Measurements from ENCODE around the gene EFCAB12.

Gene EFCAB12

DNA sequence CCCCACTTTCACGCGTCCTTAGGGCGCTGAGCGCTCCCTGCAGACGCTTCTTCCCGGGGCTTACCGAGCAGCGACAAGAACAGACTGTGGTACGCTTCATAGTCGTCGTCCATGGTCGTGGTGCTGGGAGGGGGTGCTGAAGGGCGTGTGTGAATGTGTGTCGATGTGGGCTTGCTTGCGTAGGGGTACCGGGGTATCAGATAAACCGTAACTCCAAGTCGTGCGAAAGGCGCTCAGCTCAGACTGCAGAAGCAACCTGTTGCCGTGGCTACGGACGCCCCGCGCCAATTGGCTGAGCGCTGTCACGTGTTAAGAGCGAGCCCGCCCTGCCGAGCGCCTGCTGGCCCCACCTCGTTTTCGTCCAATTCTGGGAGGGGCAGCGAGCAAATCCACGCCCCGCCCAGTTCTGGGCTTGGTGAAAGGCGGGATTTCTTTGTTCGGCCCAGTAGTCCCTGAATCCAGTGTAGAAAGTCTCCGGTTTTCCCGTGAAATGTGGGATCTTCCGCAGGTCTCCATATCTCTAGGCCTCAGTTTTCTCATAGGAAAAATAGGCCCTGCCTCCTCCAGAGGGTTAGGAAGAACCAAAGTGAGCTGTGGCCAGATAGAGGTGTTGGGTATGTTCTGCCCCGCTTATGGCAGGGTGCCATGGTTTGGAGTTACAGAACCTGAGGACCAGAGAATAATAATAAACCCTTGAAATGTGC lies at the start of gene EFCAB12:
Gene EFCAB12, minus strand, starts transcription at position 261 of the 704 bp plus-strand sequence. Its CDS starts 148 bp downstream, at position 113.
- Histone ChIP-seq H3K9ac (ENCODE audit: low read length) (peak within 1 kb of the TSS; percentile 7), H3K36me3 (ENCODE audit: insufficient read depth, low read length) (peaks cover 22% of the 10 kb centered on the region), H3K27ac (ENCODE audit: low read depth, low read length) (peak within 1 kb of the TSS; percentile 61), H3K4me3 (ENCODE audit: low read depth in 1 of 2, low read length in 2 of 2) (peak within 1 kb of the TSS; percentile 67 to 71), H3K4me1 (ENCODE audit: insufficient read depth, low read length) (peaks cover 12% of the 10 kb centered on the region), H3K9me3 (ENCODE audit: low read length) (no peaks in the 10 kb centered on the region), H3K27me3 (ENCODE audit: control insufficient read depth in 1 of 2, insufficient read depth in 2 of 2, low read length in 2 of 2) (no peaks in the 10 kb centered on the region)

DNA sequence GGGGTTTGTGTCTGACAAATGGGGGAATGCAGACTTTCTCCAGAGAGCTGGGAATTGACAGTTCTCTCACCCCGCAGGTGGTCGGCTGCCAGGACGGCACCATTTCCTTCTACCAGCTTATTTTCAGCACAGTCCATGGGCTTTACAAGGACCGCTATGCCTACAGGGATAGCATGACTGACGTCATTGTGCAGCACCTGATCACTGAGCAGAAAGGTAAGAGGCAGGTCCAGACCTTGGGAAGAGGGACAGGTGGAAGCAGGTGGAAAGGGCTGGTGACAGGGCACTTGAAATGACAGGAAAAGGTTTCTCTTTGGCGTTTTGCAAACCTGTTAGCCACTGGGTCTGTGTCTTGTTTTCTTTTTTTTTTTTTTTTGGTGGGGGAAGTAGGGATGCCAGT lies 48.1 kb upstream of the EFCAB12 start:
- H3K9me3 ChIP-seq (ENCODE audit: low read length): no peaks in the 10 kb centered on the region
- peaks cover 50% of the 10 kb centered on the region for H3K36me3 ChIP-seq (ENCODE audit: insufficient read depth, low read length)
- no peak overlapping the region for H3K27ac ChIP-seq (ENCODE audit: low read depth, low read length)
- no peak overlapping the region for H3K4me3 ChIP-seq (ENCODE audit: low read depth in 1 of 2, low read length in 2 of 2)
- H3K27me3 ChIP-seq (ENCODE audit: control insufficient read depth in 1 of 2, insufficient read depth in 2 of 2, low read length in 2 of 2): no peaks in the 10 kb centered on the region
- no peaks in the 10 kb centered on the region for H3K4me1 ChIP-seq (ENCODE audit: insufficient read depth, low read length)
- no peak overlapping the region for H3K9ac ChIP-seq (ENCODE audit: low read length)

DNA sequence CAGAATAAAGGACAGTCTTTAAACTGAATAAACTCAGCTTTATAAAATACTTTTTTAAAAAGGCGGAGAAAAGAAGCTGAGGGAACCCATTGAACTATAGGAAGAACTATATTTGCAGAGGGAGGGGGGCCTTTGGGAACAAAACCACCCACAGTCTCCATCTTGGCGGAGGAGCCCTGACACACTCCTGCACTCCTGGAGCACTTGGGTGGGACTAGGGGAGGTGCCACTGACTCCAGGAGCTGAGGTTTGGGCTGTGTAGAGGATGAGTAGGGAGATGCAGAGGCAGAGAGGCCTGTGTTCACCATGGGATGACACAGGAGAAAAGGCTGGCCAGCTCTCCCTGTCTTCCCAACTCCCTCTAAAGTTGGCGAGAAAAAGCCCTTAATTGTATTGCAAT lies 47.4 kb upstream of the EFCAB12 start:
- H3K9me3 ChIP-seq (ENCODE audit: low read length): no peaks in the 10 kb centered on the region
- no peaks in the 10 kb centered on the region for H3K4me1 ChIP-seq (ENCODE audit: insufficient read depth, low read length)
- no peak overlapping the region for H3K4me3 ChIP-seq (ENCODE audit: low read depth in 1 of 2, low read length in 2 of 2)
- peaks cover 51% of the 10 kb centered on the region for H3K36me3 ChIP-seq (ENCODE audit: insufficient read depth, low read length)
- no peaks in the 10 kb centered on the region for H3K27me3 ChIP-seq (ENCODE audit: control insufficient read depth in 1 of 2, insufficient read depth in 2 of 2, low read length in 2 of 2)
- H3K27ac ChIP-seq (ENCODE audit: low read depth, low read length): no peak overlapping the region
- H3K9ac ChIP-seq (ENCODE audit: low read length): no peak overlapping the region

DNA sequence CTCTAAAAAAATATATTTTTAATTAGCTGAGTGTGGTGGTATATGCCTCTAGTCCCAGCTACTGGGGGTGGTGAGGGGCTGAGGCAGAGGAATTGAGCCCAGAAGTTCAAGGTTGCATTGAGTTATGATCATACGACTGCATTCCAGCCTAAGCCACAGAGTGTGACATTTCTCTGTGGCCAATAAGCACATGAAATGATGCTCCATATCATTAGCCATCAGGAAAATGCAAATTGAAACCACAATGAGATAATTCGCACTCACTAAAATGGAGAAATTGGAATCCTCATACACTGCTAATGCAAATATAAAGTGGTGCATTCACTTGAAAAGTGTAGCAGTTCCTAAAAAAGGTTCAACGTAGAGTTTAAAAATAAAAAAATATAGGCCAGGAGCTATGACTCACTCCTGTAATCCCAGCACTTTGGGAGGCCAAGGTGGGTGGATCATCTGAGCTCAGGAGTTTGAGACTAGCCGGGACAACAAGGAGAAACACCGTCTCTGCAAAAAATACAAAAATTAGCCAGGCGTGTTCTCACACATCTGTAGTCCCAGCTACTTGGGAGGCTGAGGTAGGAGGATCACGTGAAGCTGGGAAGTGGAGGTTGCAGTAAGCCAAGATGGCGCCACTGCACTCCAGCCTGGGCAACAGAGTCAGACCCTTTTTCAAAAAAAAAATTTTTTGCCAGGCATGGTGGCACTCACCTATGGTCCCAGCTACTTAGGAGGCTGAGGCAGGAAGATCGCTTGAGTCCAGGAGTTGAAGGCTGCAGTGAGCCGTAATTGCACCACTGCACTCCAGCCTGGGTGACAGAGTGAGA lies 46.8 kb upstream of the EFCAB12 start:
- Histone ChIP-seq H3K4me1 (ENCODE audit: insufficient read depth, low read length) (no peaks in the 10 kb centered on the region), H3K9me3 (ENCODE audit: low read length) (no peaks in the 10 kb centered on the region), H3K36me3 (ENCODE audit: insufficient read depth, low read length) (peaks cover 44% of the 10 kb centered on the region), H3K4me3 (ENCODE audit: low read depth in 1 of 2, low read length in 2 of 2) (no peak overlapping the region), H3K27me3 (ENCODE audit: control insufficient read depth in 1 of 2, insufficient read depth in 2 of 2, low read length in 2 of 2) (no peaks in the 10 kb centered on the region), H3K9ac (ENCODE audit: low read length) (no peak overlapping the region), H3K27ac (ENCODE audit: low read depth, low read length) (no peak overlapping the region)

DNA sequence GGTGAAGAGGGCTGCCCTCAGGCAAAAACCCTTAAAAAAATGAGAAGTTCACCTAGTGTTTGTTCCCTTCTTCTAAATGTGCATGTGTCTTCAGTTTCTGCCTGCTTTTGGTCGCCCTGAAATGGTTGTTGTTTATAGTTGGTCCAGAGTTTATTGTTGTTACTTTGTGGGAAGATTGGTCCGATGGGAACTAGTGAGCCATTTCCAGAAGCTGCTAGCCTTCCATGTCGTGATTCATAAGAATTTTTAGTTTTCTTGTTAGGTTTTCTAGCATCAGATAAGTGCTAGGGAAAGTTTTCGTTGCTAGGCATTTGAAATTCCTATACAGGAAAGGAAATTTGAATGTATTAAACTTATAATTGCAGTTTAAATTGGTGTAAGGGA lies 45.3 kb upstream of the EFCAB12 start:
- H3K4me3 ChIP-seq (ENCODE audit: low read depth in 1 of 2, low read length in 2 of 2): no peak overlapping the region
- H3K36me3 ChIP-seq (ENCODE audit: insufficient read depth, low read length): peaks cover 35% of the 10 kb centered on the region
- H3K4me1 ChIP-seq (ENCODE audit: insufficient read depth, low read length): no peaks in the 10 kb centered on the region
- no peak overlapping the region for H3K9ac ChIP-seq (ENCODE audit: low read length)
- no peak overlapping the region for H3K27ac ChIP-seq (ENCODE audit: low read depth, low read length)
- no peaks in the 10 kb centered on the region for H3K9me3 ChIP-seq (ENCODE audit: low read length)
- H3K27me3 ChIP-seq (ENCODE audit: control insufficient read depth in 1 of 2, insufficient read depth in 2 of 2, low read length in 2 of 2): no peaks in the 10 kb centered on the region

DNA sequence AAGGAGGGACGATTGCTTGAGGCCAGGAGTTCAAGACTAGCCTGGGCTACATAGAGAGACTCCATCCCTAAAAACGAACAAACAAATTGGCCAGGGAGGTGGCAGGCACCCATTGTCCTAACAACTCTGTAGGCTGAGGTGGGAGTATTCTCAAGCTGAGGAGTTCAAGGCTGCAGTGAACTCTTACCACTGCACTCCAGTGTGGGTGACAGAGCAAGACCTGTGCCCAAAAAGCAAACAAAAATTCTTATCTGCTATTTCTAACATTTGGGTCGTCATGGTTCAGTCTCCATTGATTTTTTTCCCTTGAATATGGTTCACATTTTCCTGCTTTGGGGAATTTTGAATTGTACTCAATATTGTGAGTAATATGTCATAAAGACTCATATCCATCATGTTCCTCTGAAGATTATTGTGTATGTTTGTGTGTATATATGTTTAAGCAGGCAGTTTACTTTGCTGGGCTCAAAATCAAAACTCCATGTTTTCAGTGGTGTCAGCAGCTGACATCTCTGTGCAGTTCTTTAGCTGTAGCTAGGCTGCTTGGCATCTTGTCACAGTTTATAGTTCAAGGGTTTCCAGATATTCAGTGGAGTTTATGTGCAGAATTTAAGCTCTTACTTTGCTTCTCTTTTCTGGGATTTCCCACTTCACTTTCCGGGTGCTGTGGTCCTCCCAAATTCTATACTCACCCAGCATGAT lies 44.8 kb upstream of the EFCAB12 start:
- H3K9ac ChIP-seq (ENCODE audit: low read length): no peak overlapping the region
- H3K4me1 ChIP-seq (ENCODE audit: insufficient read depth, low read length): no peaks in the 10 kb centered on the region
- H3K27ac ChIP-seq (ENCODE audit: low read depth, low read length): no peak overlapping the region
- H3K9me3 ChIP-seq (ENCODE audit: low read length): no peaks in the 10 kb centered on the region
- no peak overlapping the region for H3K4me3 ChIP-seq (ENCODE audit: low read depth in 1 of 2, low read length in 2 of 2)
- H3K27me3 ChIP-seq (ENCODE audit: control insufficient read depth in 1 of 2, insufficient read depth in 2 of 2, low read length in 2 of 2): no peaks in the 10 kb centered on the region
- peaks cover 35% of the 10 kb centered on the region for H3K36me3 ChIP-seq (ENCODE audit: insufficient read depth, low read length)

DNA sequence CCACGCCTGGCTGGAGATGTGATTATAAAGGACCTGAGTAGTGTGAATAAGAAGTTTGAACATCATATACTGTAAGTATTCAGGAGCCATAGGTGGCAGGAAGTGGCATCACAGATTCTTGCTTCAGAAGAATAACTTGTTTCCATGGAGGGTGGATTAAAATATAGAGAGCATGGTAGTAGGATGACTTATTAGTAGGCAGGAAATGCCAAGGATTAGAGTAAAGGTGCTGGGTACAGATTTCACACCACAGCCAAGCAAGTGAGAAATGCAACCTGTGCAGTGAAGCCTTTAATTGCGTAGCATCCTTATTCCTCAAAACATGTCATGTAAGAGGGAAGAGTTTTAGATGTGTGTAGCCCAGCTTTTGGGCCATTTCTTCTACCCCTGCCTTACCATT lies 42.4 kb upstream of the EFCAB12 start:
- no peaks in the 10 kb centered on the region for H3K27me3 ChIP-seq (ENCODE audit: control insufficient read depth in 1 of 2, insufficient read depth in 2 of 2, low read length in 2 of 2)

DNA sequence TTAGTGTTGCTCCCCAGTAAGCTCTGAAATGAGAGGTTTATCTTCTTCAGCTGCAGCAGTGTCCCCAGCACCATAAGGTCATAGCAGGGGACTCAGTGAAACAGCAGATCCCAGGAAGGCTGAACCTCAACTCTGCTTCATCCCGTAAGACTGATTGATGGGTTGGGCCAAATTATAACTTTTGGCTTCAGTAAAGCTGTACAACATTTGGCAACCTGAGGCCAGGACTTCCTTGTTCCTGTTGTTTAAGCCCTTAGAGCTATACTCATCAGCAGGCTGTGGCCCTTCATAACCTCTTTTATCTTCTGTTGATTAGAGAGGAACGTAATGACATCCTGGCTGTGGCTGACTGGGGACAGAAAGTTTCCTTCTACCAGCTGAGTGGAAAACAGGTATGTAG lies 40.6 kb upstream of the EFCAB12 start:
- H3K36me3 ChIP-seq (ENCODE audit: insufficient read depth, low read length): peaks cover 14% of the 10 kb centered on the region
- no peaks in the 10 kb centered on the region for H3K4me1 ChIP-seq (ENCODE audit: insufficient read depth, low read length)
- H3K27me3 ChIP-seq (ENCODE audit: control insufficient read depth in 1 of 2, insufficient read depth in 2 of 2, low read length in 2 of 2): no peaks in the 10 kb centered on the region
- H3K9me3 ChIP-seq (ENCODE audit: low read length): no peaks in the 10 kb centered on the region
- H3K4me3 ChIP-seq (ENCODE audit: low read depth in 1 of 2, low read length in 2 of 2): no peak overlapping the region
- H3K27ac ChIP-seq (ENCODE audit: low read depth, low read length): no peak overlapping the region
- no peak overlapping the region for H3K9ac ChIP-seq (ENCODE audit: low read length)

More for the DNA sequence above, 42.4 kb upstream of the EFCAB12 start:
- H3K9ac ChIP-seq (ENCODE audit: low read length): no peak overlapping the region
- no peaks in the 10 kb centered on the region for H3K9me3 ChIP-seq (ENCODE audit: low read length)
- no peak overlapping the region for H3K4me3 ChIP-seq (ENCODE audit: low read depth in 1 of 2, low read length in 2 of 2)
- peaks cover 18% of the 10 kb centered on the region for H3K36me3 ChIP-seq (ENCODE audit: insufficient read depth, low read length)
- no peaks in the 10 kb centered on the region for H3K4me1 ChIP-seq (ENCODE audit: insufficient read depth, low read length)
- no peak overlapping the region for H3K27ac ChIP-seq (ENCODE audit: low read depth, low read length)

DNA sequence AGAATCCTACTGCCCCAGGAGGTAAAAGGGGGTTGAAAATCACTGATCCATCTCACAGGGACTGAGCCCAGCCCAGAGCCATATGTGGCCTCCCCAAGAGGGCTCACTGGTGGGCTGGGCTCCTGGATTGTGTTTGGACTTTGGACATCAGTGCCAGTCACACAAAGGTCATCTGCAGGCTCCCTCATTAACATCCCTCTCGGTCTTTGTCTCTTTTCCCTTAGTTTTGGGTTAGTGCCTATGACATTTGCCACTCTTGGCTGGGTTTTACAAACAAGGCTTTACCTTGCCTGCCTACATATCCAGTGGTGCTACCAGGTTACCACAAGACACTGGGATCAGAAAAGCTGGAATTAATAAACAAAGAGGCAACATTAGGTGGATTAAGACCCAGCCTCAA lies 39.5 kb upstream of the EFCAB12 start:
- Histone ChIP-seq H3K9ac (ENCODE audit: low read length) (no peak overlapping the region), H3K27me3 (ENCODE audit: control insufficient read depth in 1 of 2, insufficient read depth in 2 of 2, low read length in 2 of 2) (no peaks in the 10 kb centered on the region), H3K4me1 (ENCODE audit: insufficient read depth, low read length) (no peaks in the 10 kb centered on the region), H3K9me3 (ENCODE audit: low read length) (no peaks in the 10 kb centered on the region), H3K27ac (ENCODE audit: low read depth, low read length) (no peak overlapping the region), H3K4me3 (ENCODE audit: low read depth in 1 of 2, low read length in 2 of 2) (no peak overlapping the region), H3K36me3 (ENCODE audit: insufficient read depth, low read length) (peaks cover 18% of the 10 kb centered on the region)

DNA sequence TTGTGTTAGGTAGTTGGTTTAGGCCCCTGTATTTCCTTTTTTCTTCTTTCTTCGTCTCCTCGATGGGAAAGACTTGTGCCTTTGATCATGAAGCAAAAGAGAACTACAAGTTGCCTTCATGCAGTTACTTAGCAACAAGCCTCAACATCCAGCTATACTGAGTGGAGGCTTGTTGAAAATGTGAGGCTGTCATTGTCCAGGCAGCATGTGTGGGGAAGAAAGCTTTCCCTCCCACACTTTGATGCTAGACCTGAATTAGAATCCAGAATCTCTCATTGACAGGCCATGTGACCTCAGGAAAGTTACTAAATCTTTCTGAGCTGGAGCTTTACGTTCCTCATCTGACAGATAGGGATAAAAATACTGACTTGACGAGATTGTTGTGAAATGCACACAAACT lies 35.3 kb upstream of the EFCAB12 start:
- Histone ChIP-seq H3K9ac (ENCODE audit: low read length) (no peak overlapping the region), H3K9me3 (ENCODE audit: low read length) (no peaks in the 10 kb centered on the region), H3K27me3 (ENCODE audit: control insufficient read depth in 1 of 2, insufficient read depth in 2 of 2, low read length in 2 of 2) (no peaks in the 10 kb centered on the region), H3K36me3 (ENCODE audit: insufficient read depth, low read length) (peaks cover 12% of the 10 kb centered on the region), H3K4me3 (ENCODE audit: low read depth in 1 of 2, low read length in 2 of 2) (no peak overlapping the region), H3K27ac (ENCODE audit: low read depth, low read length) (no peak overlapping the region), H3K4me1 (ENCODE audit: insufficient read depth, low read length) (no peaks in the 10 kb centered on the region)

DNA sequence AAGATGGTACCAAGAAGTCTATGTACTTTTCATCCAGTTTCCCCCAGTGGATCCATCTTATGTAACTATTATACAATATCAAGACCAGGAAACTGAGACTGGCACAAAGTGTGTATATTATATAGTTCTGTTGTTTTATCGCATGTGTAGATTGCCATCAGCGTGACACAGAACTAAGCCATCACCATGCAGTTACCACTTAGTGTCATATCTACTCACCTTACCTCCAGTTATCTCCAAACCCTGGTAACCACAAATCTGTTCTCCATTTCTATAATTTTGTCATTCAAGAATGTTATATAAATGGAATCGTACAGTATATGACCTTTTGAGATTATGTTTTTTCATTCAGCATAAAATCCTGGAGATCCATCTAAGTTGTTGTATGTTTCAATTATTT lies 34.7 kb upstream of the EFCAB12 start:
- Histone ChIP-seq H3K27ac (ENCODE audit: low read depth, low read length) (no peak overlapping the region), H3K4me1 (ENCODE audit: insufficient read depth, low read length) (no peaks in the 10 kb centered on the region), H3K4me3 (ENCODE audit: low read depth in 1 of 2, low read length in 2 of 2) (no peak overlapping the region), H3K36me3 (ENCODE audit: insufficient read depth, low read length) (peaks cover 14% of the 10 kb centered on the region), H3K27me3 (ENCODE audit: control insufficient read depth in 1 of 2, insufficient read depth in 2 of 2, low read length in 2 of 2) (no peaks in the 10 kb centered on the region), H3K9ac (ENCODE audit: low read length) (no peak overlapping the region), H3K9me3 (ENCODE audit: low read length) (no peaks in the 10 kb centered on the region)
